ENCODE data around the gene DDX41. TPM values are rescaled to one million over a fixed set of nuclear protein-coding genes. Genes with fewer than 3 reads are reported as not detected.

Gene DDX41
- total RNA-seq, 1 donor from 2014 or later, result 125 TPM

DNA sequence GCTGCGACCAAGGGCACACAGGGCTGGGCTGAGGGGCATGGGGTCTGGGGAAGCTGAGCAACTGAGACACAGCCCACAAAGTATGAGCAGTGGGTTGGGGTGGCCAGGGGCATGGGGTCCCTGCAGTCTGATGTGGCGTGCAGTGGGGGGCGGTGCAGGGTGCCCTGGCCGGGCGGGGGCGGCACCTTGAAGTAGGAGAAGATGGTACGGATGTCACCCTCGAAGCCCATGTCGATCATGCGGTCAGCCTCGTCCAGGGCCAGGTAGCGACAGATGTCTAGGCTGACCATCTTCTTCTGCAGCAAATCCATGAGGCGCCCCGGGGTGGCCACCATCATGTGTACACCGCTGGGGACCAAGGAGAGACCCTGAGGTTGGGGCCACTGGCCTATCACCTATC lies 3.3 kb downstream of the DDX41 start:
- TF ChIP-seq POLR2AphosphoS5 (IDR thresholded peaks at IDR 0.05; ENCODE audit: insufficient read depth in 1 of 2, low read depth in 1 of 2) (no peak), POLR2A (IDR thresholded peaks at IDR 0.05) (no peak)
- TF ChIP-seq, protein P1, sequence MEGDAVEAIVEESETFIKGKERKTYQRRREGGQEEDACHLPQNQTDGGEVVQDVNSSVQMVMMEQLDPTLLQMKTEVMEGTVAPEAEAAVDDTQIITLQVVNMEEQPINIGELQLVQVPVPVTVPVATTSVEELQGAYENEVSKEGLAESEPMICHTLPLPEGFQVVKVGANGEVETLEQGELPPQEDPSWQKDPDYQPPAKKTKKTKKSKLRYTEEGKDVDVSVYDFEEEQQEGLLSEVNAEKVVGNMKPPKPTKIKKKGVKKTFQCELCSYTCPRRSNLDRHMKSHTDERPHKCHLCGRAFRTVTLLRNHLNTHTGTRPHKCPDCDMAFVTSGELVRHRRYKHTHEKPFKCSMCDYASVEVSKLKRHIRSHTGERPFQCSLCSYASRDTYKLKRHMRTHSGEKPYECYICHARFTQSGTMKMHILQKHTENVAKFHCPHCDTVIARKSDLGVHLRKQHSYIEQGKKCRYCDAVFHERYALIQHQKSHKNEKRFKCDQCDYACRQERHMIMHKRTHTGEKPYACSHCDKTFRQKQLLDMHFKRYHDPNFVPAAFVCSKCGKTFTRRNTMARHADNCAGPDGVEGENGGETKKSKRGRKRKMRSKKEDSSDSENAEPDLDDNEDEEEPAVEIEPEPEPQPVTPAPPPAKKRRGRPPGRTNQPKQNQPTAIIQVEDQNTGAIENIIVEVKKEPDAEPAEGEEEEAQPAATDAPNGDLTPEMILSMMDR (IDR thresholded peaks at IDR 0.05), result no peak
- Histone ChIP-seq H3K9me3 (no peaks in the 10 kb centered on the region), H3K4me1 (peaks cover 18% of the 10 kb centered on the region), H3K4me3 (no peak overlapping the region), H3K36me3 (peaks cover 0 to 50% of the 10 kb centered on the region in 2 donors), H3K27ac (no peak overlapping the region), H3K27me3 (no peaks in the 10 kb centered on the region)
- DNase-seq (ENCODE audit: extremely low spot score in 2 of 2), result no peak
- intact Hi-C loops (cut with DNase I), result no loop called here

DNA sequence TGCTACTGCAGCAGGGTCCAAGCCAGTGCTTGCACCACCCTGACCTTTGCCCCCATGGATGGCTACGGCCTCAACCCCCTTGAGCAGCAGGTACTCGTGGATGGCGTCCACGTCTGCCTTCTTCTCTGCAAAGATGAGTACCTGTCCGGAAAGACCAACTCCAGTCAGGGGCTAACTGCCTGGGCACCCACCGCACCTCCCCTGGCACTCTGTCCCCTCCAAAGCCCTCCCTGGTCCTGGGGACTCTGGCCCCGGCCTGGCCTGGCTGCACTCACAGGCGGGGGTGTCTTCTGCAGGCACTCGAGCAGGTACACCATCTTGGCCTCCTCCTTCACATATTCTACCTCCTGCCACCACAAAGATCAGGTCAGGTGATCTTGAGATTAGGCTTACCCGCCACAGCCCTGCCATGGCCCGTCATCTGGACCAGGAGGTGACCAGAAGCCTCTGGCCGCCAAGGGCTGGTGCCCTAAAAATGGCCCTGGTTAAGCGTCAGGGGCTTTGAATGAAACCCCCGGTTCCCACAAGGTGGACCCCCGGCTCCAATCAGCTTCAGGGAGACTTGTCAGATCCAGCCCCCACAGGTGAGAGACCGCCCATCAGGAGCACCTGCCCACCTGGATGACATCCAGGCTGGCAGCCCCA lies 3.9 kb downstream of the DDX41 start:
- no peaks in the 10 kb centered on the region for H3K9me3 ChIP-seq
- no peak overlapping the region for H3K27ac ChIP-seq
- no peaks in the 10 kb centered on the region for H3K27me3 ChIP-seq
- intact Hi-C loops (cut with DNase I), result no loop called here
- H3K4me1 ChIP-seq, result peaks cover 18% of the 10 kb centered on the region
- peaks cover 0 to 50% of the 10 kb centered on the region in 2 donors for H3K36me3 ChIP-seq
- no peak overlapping the region for H3K4me3 ChIP-seq
- TF ChIP-seq POLR2A (IDR thresholded peaks at IDR 0.05), result no peak
- TF ChIP-seq, protein P1 (IDR thresholded peaks at IDR 0.05), result no peak
- TF ChIP-seq POLR2AphosphoS5 (IDR thresholded peaks at IDR 0.05; ENCODE audit: insufficient read depth in 1 of 2, low read depth in 1 of 2), result no peak
- DNase-seq (ENCODE audit: extremely low spot score in 2 of 2), result no peak

DNA sequence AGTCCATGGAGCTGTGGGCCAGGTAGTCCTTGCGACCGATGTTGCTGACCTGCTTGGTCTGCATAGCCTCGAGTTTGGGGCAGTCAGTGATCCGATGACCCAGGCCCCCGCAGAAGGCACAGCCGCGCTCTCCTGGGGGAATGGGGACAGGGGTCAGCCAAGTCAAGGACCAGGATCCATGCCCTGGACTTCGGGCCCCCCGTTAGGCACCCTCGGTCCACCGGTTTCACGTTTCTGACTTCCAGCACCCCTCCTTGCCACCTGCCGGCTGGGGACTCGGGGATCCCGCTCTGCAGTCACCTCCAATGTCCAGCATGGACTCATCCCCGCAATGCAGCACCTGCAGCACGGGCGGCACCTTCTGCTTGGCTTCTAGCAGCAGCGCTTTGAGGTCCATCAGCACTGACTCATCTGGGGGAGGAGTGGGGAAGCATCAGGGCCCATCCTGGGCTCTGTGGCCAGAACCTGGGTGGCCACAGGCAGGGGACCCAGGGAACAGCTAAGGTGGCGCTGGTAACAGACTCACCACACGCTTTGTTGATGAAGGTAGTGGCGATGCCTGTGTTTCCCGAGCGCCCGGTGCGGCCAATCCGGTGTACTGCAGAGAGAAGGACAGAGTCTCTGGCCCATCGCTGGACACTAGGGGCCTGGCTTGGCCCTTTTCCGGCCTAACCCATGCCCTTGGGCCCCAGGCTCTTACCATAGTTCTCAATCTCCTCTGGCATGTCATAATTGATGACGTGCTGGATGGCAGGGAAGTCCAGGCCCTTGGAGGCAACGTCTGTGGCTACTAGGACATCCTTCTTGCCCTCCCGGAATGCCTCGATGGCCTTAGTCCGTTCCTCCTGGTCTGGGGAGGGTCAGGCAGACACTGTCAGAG lies 4.7 kb downstream of the DDX41 start:
- H3K27ac ChIP-seq, result no peak overlapping the region
- intact Hi-C loops (cut with DNase I), result no loop called here
- H3K36me3 ChIP-seq, result peaks cover 0 to 50% of the 10 kb centered on the region in 2 donors
- TF ChIP-seq, protein P1 (IDR thresholded peaks at IDR 0.05), result no peak
- TF ChIP-seq POLR2A (IDR thresholded peaks at IDR 0.05), result no peak
- no peak for TF ChIP-seq POLR2AphosphoS5 (IDR thresholded peaks at IDR 0.05; ENCODE audit: insufficient read depth in 1 of 2, low read depth in 1 of 2)
- H3K4me1 ChIP-seq, result peaks cover 18% of the 10 kb centered on the region
- H3K27me3 ChIP-seq, result no peaks in the 10 kb centered on the region
- no peak for DNase-seq (ENCODE audit: extremely low spot score in 2 of 2)
- no peaks in the 10 kb centered on the region for H3K9me3 ChIP-seq
- H3K4me3 ChIP-seq, result no peak overlapping the region

DNA sequence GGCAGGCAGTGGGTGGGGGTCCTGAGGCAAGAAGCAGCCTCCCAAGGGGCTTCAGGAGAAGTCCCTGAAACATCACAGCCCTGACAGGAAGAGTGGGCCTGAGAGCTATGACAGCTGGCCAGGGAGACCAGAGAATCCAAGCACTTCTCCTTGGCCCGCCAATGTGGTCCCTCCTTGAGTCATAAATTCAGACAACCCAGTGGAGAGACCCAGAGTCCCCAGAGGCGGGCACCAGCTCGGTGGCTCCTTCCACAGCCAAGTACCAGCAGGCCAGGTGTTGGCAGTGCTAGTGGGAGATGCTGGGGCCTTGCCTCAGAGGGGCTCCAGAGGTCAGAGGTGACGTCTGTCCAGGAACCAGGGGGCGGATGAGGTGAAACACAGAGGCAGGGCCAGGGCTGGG lies 5.6 kb downstream of the DDX41 start:
- H3K36me3 ChIP-seq, result peaks cover 0 to 50% of the 10 kb centered on the region in 2 donors
- no peaks in the 10 kb centered on the region for H3K9me3 ChIP-seq
- H3K4me3 ChIP-seq, result no peak overlapping the region
- H3K27ac ChIP-seq, result no peak overlapping the region
- no peak for TF ChIP-seq POLR2AphosphoS5 (IDR thresholded peaks at IDR 0.05; ENCODE audit: insufficient read depth in 1 of 2, low read depth in 1 of 2)
- TF ChIP-seq, protein P1 (IDR thresholded peaks at IDR 0.05), result no peak
- TF ChIP-seq POLR2A (IDR thresholded peaks at IDR 0.05), result no peak
- intact Hi-C loops (cut with DNase I), result no loop called here
- DNase-seq (ENCODE audit: extremely low spot score in 2 of 2), result no peak
- no peaks in the 10 kb centered on the region for H3K27me3 ChIP-seq
- H3K4me1 ChIP-seq, result peaks cover 16% of the 10 kb centered on the region

Data from vagina (tissue), 2 donors.